ENCODE measurements around the gene CAMTA1.
A peak's percentile ranks its signal among the peaks of the same experiment; 100 is the strongest.

The CAMTA1 gene

GRCh38 chr1:7383671-7384520 is 598.6 kb downstream of the CAMTA1 start:
- DNase-seq: no peak

DNA sequence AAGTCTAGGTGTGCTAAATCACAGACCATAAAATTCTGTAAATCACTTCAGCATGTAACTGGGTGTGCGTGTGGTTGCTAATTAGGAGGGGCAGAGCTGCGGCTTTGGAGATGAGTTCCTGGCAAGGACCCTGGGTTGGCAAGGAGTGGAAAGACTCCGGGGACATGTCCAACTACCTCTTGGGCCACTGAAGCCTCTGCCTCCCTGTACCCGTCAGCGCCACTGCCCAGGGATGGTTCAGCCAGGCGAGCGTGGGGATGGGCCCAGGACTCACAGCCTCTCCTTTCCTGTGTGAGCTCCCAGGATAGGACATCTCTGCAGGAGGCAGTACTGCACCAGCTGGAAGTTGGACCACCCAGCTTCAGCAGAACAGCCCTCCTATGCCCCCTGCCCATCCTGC is 599.4 kb downstream of the CAMTA1 start:
- DNase-seq: no peak

DNA sequence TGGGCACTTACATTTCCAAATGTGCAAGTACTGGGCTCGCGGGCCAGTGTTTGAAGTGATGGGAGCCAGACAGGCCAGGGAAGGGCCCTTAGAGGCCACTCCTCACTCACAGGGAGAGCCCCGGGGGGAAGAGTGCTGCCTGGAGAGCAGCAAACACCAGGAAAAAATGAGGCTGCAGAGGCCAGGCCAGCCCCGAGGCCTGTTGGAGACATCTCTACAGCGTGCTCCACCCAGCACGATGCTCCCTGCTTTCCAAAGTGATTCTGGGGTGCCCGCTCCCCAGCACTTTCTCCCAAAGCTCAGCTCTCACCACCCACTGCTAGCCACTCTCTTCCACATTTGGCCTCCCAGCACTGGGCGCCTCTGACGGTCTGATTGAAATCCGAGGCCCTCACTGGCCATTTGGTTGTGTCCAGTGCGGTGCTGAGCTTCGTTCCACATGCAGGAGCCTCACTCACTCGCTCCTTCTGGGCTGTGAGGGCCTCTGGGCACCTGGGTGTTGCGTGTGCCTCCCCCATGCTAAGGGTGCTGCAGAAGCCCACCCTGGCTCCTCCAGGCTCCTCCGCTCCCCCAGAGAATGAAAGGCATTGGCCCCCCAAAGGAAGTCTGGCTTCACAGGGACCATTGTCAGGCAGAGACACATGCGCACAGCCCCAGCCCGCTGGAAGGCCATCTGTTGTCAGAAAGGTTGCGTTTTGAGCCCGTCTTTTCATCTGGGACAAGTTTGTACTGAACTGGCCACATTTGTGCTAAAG is 600.4 kb downstream of the CAMTA1 start:
- no peak for DNase-seq

- no peak for DNase-seq
Observed at GRCh38 chr1:7386226-7387052, 601.2 kb downstream of the CAMTA1 start.

- peak; percentile 19 for DNase-seq
Observed at GRCh38 chr1:7387053-7387927, 602.0 kb downstream of the CAMTA1 start.

DNA sequence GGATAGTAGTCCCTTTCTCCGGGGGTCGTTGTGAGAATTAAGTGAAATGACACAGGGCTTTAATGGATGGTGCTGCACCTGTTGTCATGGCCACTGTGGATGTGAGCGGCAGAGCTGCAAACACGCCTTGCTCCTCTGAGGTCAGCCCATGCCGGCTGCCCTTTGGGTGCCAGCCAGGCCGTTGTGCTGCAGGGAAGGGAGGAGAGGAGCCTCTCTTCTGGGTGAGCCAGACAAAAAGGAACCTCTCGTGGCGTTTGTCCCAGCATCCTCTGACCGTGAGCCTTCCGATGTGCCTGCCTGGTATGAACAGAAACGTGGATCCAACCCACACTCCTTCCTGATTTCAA is 602.9 kb downstream of the CAMTA1 start:
- DNase-seq: no peak

GRCh38 chr1:7388488-7389185 is 603.4 kb downstream of the CAMTA1 start:
- no peak for DNase-seq

GRCh38 chr1:7389201-7389905 is 604.1 kb downstream of the CAMTA1 start:
- DNase-seq: no peak

DNA sequence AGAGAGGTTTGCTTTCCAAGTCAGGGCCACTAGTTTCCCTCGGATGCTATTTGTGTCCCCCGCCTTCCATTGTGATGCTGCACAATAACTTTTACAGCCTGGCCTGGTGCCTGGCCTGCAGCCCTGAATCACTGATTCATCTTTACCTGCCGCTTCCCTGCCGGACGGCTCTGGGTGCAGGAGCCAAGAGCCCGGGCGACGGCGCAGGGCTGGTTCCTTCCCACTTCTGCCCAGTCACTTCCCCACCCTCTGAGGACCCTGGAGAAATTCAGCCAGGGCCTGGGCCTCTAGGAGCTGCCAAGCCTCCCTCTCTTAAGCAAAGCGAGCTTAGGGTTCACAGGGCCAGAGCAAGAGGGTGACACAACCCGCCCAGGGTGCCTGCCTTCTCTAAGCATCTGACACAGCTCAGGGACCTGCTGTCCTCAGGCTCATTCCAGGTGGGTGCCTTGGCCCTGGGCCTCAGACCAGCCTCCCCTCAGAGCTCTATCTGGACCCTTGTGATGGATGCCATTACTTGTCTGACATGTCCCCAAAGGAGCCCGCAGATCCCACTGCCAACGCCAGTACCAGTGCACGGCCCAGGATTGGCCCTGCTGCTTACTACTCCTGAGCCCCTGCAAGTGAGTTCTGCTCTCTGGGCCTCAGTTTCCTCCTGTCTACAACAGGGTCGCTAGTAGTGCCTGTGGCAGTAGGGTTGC is 604.8 kb downstream of the CAMTA1 start:
- no peak for DNase-seq

- no peak for DNase-seq
Observed at GRCh38 chr1:7390604-7391000, 605.3 kb downstream of the CAMTA1 start.

- DNase-seq: no peak
Observed at GRCh38 chr1:7393136-7393535, 607.9 kb downstream of the CAMTA1 start.

DNA sequence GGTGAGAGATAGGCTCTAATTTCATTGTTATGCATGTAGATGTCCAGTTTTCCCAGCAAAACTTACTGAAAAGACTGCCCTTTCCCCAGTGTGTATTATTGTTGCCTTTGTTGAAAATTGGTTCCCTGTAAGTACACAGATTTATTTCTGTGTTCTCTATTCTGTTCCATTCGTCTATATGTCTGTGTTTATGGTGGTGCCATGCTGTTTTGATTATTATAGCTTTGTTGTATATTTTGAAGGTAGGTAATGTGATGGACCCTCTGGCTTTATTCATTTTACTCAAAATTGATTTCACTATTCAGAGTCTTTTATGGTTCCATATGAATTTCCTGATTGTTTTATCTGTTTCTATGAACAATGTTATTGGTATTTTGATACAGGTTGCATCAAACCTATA is 610.0 kb downstream of the CAMTA1 start:
- DNase-seq: no peak

DNA sequence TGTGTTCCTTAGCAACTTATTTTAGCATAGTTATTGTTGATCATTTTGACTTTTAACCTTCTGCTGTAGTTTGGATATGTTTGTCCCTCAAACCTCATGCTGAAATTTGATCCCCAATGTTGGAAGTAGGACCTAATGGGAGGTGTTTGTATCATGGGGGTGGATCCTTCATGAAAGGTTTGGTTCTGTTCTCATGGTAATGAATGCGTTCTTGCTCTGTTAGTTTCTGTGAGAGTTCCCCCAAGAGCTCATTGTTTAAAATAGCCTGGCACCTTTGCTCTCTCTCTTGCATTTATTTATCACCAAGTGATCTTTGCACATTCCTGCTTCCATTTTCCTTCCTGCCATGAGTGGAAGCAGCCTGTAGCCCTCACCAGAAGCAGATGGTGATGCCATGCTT is 613.7 kb downstream of the CAMTA1 start:
- DNase-seq: no peak

DNA sequence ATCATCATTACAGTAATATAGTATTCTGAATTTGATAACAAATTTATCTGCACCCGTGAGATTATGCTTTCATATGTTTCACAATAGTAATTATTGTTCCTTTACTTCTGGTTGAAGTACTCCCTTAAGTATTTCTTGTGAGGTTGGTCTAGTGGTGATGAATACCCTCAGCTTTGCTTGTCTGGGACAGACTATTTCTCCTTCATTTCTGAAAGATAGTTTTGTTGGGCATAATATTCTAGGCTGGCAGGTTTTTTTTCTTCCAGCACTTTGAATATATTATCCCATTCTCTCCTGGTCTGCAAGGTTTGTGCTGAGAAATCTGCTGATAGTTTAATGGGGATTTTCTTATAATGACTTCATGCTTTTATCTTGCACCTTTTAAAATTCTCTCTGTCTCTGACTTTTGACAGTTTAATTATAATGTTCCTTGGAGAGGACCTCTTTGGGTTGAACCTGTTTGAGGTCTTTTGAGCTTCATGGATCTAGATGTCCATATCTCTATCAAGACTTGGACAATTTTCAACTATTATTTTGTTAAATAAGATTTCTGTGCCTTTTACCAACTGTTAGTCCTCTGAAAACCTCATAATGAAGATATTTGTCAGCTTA is 614.4 kb downstream of the CAMTA1 start:
- DNase-seq: no peak

- no peak for DNase-seq
Observed at GRCh38 chr1:7400566-7400965, 615.3 kb downstream of the CAMTA1 start.

DNA sequence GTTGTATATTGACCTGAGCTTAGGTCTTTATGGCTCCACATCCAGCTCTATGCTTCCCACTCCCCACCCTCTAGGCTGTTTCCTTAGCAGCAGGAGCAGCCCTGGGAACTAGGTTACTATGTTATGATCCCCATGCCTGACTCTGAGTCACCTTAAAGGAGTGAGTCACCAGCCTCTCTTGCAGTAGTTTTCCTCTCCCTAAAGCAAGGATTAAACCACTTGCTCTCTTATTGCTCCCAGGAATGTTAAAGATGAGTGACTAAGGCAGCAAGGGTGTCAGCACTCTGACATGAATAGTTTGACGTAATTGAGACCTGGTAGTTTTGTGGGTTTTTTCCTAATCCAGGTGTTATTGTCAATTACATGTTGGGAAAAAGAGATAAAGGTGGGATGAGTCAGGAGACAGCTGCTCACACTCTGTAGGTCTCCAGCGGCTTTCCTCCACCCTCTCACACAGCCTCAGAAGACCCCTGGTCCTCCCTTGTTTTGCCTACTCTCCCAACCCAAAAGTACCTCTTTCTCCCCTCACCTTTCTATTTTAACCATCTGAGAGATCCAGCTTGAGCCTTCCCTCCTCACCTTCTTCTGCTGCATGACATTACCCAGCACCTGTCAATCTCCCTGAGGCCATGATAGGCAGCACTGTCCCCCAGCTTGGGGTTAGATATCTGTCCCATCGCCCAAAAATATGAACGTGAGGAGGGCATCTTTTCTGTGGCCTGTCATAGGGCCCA is 616.7 kb downstream of the CAMTA1 start:
- DNase-seq: no peak

DNA sequence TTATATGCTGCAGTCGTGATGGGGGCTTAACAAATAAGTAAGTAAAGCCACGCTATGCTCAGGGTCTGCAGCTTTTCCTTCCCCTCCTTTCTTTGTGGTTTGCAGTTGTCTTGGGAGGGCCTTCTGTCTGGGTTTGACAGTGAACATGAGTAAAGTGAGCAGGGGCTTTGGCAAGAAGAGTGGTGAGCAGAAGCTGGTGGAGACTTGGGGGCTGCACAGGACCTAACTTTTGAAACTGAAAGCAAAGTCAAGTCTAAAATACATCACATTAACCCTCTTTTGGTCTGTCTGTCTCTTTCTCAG is 617.2 kb downstream of the CAMTA1 start:
- no peak for DNase-seq

GRCh38 chr1:7403265-7404045 is 618.2 kb downstream of the CAMTA1 start:
- no peak for DNase-seq
